ENCODE data around the gene ZNF275. TPM values are rescaled to one million over a fixed set of nuclear protein-coding genes. Genes with fewer than 3 reads are reported as not detected.

Gene ZNF275
- total and polyA plus RNA-seq, 10 of the 15 experiments (the other 5 are each of a cell fraction or from before 2014, with no cell fraction given): 1.3 to 17.4 (median 6.2) TPM

GRCh38 chrX:153400146-153401132, 66.5 kb downstream of the ZNF275 start:
- Histone ChIP-seq H3K36me3 (ENCODE audit: control insufficient read depth in 2 of 2, insufficient read depth in 2 of 2, low read length in 1 of 2) (no peaks in the 10 kb centered on the region), H3K79me2 (ENCODE audit: control insufficient read depth, insufficient read depth, low read length) (no peaks in the 10 kb centered on the region), H3K27me3 (replicated peaks in 1 of 2; ENCODE audit: control insufficient read depth in 2 of 2, insufficient read depth in 2 of 2, low read length in 1 of 2) (no peaks in the 10 kb centered on the region), H3K9ac (ENCODE audit: control insufficient read depth, insufficient read depth, low read length) (no peak overlapping the region), H3K4me1 (ENCODE audit: control insufficient read depth, insufficient read depth, low read length) (no peaks in the 10 kb centered on the region), H3K4me2 (ENCODE audit: control insufficient read depth, insufficient read depth) (no peak overlapping the region), H3K4me3 (no peak overlapping the region), H3K27ac (ENCODE audit: control insufficient read depth, insufficient read depth) (no peak overlapping the region), H4K20me1 (ENCODE audit: control insufficient read depth, insufficient read depth) (no peaks in the 10 kb centered on the region), H2AFZ (ENCODE audit: control insufficient read depth, low read depth, low read length) (no peak overlapping the region), H3K9me3 (replicated peaks; ENCODE audit: control insufficient read depth, insufficient read depth, low read length) (no peaks in the 10 kb centered on the region; the same call in 2 of the 3 replicates)
- in situ Hi-C loops (cut with MboI): no loop called here
- ChIA-PET SMC1A (ENCODE audit: uncharacterized antibody, unreplicated experiment) (no interaction called here), POLR2A (interaction anchor here (0.6 kb wide), 1 partner anchor 107 kb away, joined by 4 read pairs; no protein-coding TSS in a partner anchor), RAD21 (ENCODE audit: unreplicated experiment) (no interaction called here), CTCF (no interaction called here)
- DNase-seq (ENCODE audit: low read depth, low spot score) (no peak), ATAC-seq (peak; percentile 97), FAIRE-seq (no peak)
- 66% methylated on average over 32 of the region's 60 CpGs for WGBS (ENCODE audit: insufficient coverage, insufficient replicate concordance, low lambda C conversion rate, missing lambda C conversion rate)
- intact Hi-C loops (cut with micrococcal nuclease; ENCODE audit: unreplicated experiment): no loop called here
- BruUV-seq (replicated peaks): no TSS peak
- TF ChIP-seq IRF4 (IDR thresholded peaks at IDR 0.05; ENCODE audit: low read depth, low read length) (no peak), CHD1 (IDR thresholded peaks at IDR 0.05; ENCODE audit: low read depth, low read length) (no peak), POLR2A (IDR thresholded peaks at IDR 0.05; ENCODE audit: low read depth, low read length) (no peak), BHLHE40 (IDR thresholded peaks at IDR 0.05; ENCODE audit: borderline replicate concordance in 1 of 2, low read depth in 2 of 2, low read length in 1 of 2) (peak in 1 of 2 experiments; percentile 13; a peak in 1 of 4 replicates), RAD51 (IDR thresholded peaks at IDR 0.05) (no peak), RAD21 (IDR thresholded peaks at IDR 0.05; ENCODE audit: insufficient read depth, low read depth, low read length) (peak; percentile 26; the same call in 1 of the 2 replicates), BRCA1 (IDR thresholded peaks at IDR 0.05; ENCODE audit: low read depth, low read length) (no peak), E2F4 (IDR thresholded peaks at IDR 0.05; ENCODE audit: low read depth, low read length) (no peak), HDAC2 (IDR thresholded peaks at IDR 0.05) (no peak), ZSCAN29 (IDR thresholded peaks at IDR 0.05) (no peak), TCF12 (IDR thresholded peaks at IDR 0.05; ENCODE audit: low read depth, low read length) (no peak), HSF1 (IDR thresholded peaks at IDR 0.05; ENCODE audit: low read depth, low read length) (no peak), ZBTB4 (CRISPR knock-in tag; IDR thresholded peaks at IDR 0.05) (no peak), JUND (IDR thresholded peaks at IDR 0.05; ENCODE audit: low read depth, low read length) (no peak), EP300 (IDR thresholded peaks at IDR 0.05; ENCODE audit: borderline replicate concordance in 1 of 2, control insufficient read depth in 1 of 2, low read depth in 2 of 2, low read length in 2 of 2) (no peak), YY1 (IDR thresholded peaks at IDR 0.05; ENCODE audit: low read depth, low read length) (peak; percentile 64; the same call in 1 of the 2 replicates)
